AG09319 (cell line): ENCODE data around the gene LEPR.
"Not testable (repeated sequence)": the region's sequence is repeated elsewhere in the genome, so short reads cannot be mapped to it uniquely, and the experiment has no call there.

Source experiments
- DNase-seq: peaks from one replicate; pipeline ENCODE4 v3.0.0-alpha.2; 2010; ENCODE audit warnings: low read depth; ENCODE audit errors: extremely low read depth
- TF ChIP-seq, protein P1 (sequence below): IDR thresholded peaks from 2 replicates; pipeline ENCODE4 v1.5.1; 2011; ENCODE audit warnings: low read depth, mild to moderate bottlenecking, inconsistent platforms, low read length, moderate library complexity

LEPR gene

DNA sequence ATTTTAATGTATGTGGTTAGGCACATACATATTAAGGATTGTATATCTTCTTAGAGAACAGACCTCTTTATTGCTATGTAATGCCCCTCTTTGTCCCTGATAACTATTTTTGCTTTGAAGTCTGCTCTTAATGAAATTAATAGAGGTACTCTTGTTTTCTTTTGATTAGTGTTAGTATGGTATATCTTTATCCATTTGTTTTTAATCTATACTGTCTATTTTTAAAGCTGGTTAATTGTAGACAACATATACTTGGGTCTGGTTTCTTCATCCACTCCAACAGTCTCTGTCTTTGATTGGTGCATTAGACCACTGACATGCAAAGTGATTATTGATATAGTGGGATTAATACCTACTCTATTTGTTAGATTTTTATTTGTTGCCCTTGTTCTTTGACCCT, 36.0 kb downstream of the LEPR start:
- DNase-seq = no peak
- TF ChIP-seq, protein P1, sequence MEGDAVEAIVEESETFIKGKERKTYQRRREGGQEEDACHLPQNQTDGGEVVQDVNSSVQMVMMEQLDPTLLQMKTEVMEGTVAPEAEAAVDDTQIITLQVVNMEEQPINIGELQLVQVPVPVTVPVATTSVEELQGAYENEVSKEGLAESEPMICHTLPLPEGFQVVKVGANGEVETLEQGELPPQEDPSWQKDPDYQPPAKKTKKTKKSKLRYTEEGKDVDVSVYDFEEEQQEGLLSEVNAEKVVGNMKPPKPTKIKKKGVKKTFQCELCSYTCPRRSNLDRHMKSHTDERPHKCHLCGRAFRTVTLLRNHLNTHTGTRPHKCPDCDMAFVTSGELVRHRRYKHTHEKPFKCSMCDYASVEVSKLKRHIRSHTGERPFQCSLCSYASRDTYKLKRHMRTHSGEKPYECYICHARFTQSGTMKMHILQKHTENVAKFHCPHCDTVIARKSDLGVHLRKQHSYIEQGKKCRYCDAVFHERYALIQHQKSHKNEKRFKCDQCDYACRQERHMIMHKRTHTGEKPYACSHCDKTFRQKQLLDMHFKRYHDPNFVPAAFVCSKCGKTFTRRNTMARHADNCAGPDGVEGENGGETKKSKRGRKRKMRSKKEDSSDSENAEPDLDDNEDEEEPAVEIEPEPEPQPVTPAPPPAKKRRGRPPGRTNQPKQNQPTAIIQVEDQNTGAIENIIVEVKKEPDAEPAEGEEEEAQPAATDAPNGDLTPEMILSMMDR = no peak

DNA sequence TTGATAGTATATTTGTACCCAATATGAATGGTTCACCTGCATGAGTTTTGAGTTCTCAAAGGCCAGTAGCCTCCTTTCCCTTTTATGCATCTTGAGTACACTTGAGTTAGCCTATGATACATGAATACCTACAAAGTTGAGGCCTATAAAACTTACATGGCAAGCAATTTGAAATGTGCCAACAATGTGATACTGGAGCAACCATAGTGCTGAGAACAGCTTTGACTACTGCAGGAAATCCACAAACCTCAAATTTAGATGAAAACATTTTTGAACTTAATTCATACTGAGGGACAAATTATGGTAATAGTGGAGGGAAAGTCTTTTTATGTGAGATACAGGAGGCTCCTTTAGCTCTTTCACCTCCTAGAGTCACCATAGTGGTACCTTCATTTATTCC, 37.4 kb downstream of the LEPR start:
- DNase-seq = no peak

DNA sequence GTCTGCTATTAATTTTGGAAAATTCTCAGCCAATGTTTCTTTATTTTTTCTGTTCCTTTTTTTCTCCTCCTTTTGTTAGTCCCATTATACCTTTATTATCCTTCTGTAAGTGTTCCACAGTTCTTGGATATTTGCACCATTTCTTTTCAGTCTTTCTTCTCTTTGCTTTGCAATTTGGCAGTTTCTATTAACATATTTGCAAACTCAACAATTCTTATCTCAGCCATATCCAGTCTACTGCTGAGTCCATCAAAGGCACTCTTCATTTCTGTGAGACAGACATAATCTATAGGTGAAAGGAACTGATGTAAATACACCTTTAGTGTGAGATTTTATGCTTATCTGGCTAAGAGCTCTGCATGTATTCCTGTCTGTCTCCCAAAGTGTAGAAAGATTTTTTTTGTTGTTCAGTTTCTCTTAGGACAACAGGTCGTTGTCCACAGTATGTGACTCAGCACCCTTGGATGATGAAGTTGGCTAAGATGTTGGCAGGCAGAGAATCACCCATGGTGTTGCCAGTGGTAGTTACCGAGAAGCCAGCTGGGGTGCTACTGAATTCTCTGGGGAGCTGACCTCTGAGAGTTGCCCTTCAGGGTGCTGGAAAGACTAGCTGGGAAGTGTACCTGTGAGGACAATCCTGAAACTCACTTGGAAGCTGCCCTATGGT, 38.4 kb downstream of the LEPR start:
- TF ChIP-seq, protein P1 = no peak
- DNase-seq = no peak

More for the DNA sequence above, 37.4 kb downstream of the LEPR start:
- TF ChIP-seq, protein P1 = no peak

DNA sequence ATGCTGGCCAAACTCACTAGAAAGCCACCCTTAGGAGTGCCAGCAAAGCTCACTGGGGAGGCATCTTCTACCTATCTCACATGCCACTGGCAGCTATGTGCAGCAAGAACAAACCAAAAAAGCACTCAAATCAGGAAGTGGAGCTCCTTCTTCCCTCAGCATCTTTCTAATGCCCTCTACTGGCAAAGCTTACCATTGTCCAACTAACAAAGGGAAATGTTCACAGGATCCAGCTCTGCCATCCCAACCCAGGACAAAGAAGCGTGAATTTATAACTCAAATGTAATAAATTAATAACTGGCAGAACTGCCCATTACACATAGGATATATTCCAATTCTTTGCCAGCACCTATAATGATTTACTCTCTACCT, 38.9 kb downstream of the LEPR start:
- TF ChIP-seq, protein P1 = peak; percentile 53
- no peak for DNase-seq

DNA sequence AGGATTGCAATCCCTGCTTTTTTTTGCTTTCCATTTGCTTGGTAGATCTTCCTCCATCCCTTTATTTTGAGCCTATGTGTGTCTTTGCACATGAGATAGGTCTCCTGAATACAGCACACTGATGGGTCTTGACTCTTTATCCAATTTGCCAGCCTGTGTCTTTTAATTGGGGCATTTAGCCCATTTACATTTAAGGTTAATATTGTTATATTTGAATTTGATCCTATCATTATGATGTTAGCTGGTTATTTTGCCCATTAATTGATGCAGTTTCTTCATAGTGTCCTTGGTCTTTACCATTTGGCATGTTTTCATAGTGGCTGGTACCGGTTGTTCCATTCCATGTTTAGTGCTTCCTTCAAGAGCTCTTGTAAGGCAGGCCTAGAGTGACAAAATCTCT, 45.4 kb downstream of the LEPR start:
- DNase-seq = not testable (repeated sequence)

DNA sequence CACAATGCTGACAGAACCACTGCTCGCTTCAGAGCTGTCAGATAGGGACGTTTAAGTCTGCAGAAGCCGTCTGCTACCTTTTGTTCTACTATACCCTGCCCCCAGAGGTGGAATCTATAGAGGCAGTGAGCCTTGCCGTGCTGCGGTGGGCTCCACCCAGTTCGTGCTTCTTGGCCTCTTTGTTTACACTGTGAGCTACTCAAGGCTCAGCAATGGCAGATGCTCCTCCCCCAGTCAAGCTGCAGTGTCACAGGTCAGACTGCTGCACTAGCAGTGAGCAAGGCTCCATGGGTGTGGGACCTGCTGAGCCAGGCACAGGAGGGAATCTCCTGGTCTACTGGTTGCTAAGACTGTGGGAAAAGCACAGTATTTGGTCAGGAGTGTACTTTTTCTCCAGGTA, 47.1 kb downstream of the LEPR start:
- TF ChIP-seq, protein P1 = no peak
- DNase-seq = no peak

DNA sequence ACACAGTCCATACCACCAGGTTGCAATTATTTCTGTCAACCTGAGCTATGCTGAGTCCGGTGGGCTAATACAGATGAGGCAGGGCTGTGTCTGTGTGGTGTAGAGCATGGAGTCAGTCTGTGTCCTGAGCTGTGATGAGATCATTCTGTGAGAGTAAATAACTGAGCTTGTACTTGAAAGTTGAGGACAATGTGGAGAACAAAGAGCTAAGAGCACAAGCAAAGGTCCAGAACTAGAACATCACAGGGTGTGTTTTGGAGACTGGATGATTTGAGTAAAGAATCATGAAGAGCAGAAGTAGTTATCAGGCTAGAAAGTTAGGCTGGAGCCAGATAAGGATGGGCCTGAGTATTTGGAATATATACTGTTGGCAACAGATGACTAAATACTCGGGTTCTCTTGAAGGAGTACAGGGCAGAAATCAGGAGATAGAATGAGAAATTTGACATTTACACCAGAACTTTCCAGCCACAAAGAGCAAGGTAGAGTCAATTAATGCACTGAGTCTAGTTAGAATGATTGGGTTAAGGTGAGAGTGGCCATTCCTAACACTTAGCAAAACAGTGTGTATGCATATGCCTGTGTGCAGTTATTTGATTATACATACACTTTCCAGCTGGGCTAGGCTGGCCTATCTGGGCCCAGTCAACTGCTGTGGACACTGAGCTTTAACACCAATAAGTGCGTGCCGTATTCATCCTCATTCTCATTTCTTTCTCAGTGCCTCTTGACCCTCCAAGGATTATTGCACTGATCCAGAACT, 48.8 kb downstream of the LEPR start:
- TF ChIP-seq, protein P1 = no peak
- no peak for DNase-seq

DNA sequence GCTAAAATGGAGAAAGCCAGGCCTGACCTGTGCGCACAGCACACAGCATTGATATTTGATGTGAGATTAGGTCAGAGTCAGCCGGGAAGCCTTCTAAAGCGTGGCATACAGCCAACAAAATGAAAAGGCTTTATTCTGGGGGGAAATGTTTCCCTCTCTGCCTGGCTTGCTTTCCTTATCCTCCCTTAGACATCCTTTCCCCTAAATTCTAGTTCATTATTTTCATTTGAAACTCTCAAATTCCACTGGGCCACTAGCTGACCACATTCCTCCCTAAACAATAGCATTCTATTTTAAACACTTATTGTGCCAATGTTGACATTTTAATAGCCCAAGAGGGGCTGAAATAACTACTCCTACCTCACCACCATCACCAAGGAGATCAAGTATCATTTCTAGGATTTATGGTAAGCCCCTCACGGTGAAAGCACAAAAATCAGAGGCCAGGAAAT, 49.4 kb downstream of the LEPR start:
- TF ChIP-seq, protein P1 = no peak

More for the DNA sequence above, 49.4 kb downstream of the LEPR start:
- DNase-seq = no peak
